GM12878 (cell line): Measurements from ENCODE around the gene STK39.

ENCODE experiments used
- CHD1 ChIP-seq: IDR thresholded peaks from 2 replicates; pipeline ENCODE4 v1.6.1; 2012; ENCODE audit warnings: low read depth, low read length, improper control_type of control experiment
- CTCF ChIP-seq, 3 experiments: IDR thresholded peaks in 2 of 3; conservative IDR thresholded peaks in 1 of 3; 2 replicates each; pipeline ENCODE4 v1.5.1; 2011; ENCODE audit warnings: low read depth in 3 of 3, low read length in 3 of 3, mild to moderate bottlenecking in 3 of 3, control low read depth in 2 of 3, moderate library complexity in 2 of 3, inconsistent platforms in 1 of 3, mixed read lengths in 1 of 3; ENCODE audit not compliant: control insufficient read depth in 2 of 3, insufficient read depth in 1 of 3; ENCODE audit errors: extremely low read depth in 1 of 3
- EP300 ChIP-seq, 2 experiments: fragments of 150-350 bp in 1 of 2; IDR thresholded peaks; 2 replicates each; pipeline ENCODE4 v1.6.1; 2011 to 2012; ENCODE audit warnings: low read depth in 2 of 2, low read length in 2 of 2, borderline replicate concordance in 1 of 2, improper control_type of control experiment in 1 of 2, inconsistent platforms in 1 of 2; ENCODE audit not compliant: control insufficient read depth in 1 of 2
- GABPA ChIP-seq: IDR thresholded peaks from 2 replicates; pipeline ENCODE4 v1.6.1; 2014; ENCODE audit warnings: antibody characterized with exemption, low read depth, mild to moderate bottlenecking, inconsistent platforms
- NBN ChIP-seq: fragments of 450-650 bp; IDR thresholded peaks from 2 replicates; pipeline ENCODE4 v1.6.1; 2016
- POLR2AphosphoS5 ChIP-seq: IDR thresholded peaks from 2 replicates; pipeline ENCODE4 v1.6.1; 2011; ENCODE audit warnings: mild to moderate bottlenecking, low read length, inconsistent platforms
- RAD51 ChIP-seq: fragments of 450-650 bp; IDR thresholded peaks from 2 replicates; pipeline ENCODE4 v1.6.1; 2016; ENCODE audit warnings: moderate library complexity, mild to moderate bottlenecking, inconsistent platforms
- USF2 ChIP-seq: IDR thresholded peaks from 2 replicates; pipeline ENCODE4 v1.6.1; 2011; ENCODE audit warnings: low read depth, low read length, improper control_type of control experiment, borderline replicate concordance
- ZNF274 ChIP-seq: IDR thresholded peaks from one replicate; pipeline ENCODE4 v1.8.0; 2011; ENCODE audit not compliant: insufficient read length, insufficient read depth

GRCh38 chr2:168191955-168192785 lies 55.2 kb downstream of the STK39 start:
- TF ChIP-seq POLR2AphosphoS5 = no peak
- TF ChIP-seq GABPA = no peak
- TF ChIP-seq CTCF (IDR thresholded peaks at IDR 0.05 in 2 of 3, conservative IDR thresholded peaks at IDR 0.05 in 1 of 3; ENCODE audit: control insufficient read depth in 2 of 3, extremely low read depth in 1 of 3, insufficient read depth in 1 of 3, low read depth in 3 of 3, low read length in 3 of 3) = no peak
- no peak for TF ChIP-seq CHD1
- no peak for TF ChIP-seq USF2
- TF ChIP-seq ZNF274 = no peak
- no peak for TF ChIP-seq RAD51
- no peak for TF ChIP-seq EP300 (IDR thresholded peaks at IDR 0.05; ENCODE audit: borderline replicate concordance in 1 of 2, control insufficient read depth in 1 of 2, low read depth in 2 of 2, low read length in 2 of 2)
- no peak for TF ChIP-seq NBN
